ENCODE data around the gene CYRIA. TPM values are rescaled to one million over a fixed set of nuclear protein-coding genes. Genes with fewer than 3 reads are reported as not detected.

The CYRIA gene
- polyA plus RNA-seq, 2 of the 4 experiments (the other 2 are of a cell fraction) = 0.01 to 0.08 TPM

DNA sequence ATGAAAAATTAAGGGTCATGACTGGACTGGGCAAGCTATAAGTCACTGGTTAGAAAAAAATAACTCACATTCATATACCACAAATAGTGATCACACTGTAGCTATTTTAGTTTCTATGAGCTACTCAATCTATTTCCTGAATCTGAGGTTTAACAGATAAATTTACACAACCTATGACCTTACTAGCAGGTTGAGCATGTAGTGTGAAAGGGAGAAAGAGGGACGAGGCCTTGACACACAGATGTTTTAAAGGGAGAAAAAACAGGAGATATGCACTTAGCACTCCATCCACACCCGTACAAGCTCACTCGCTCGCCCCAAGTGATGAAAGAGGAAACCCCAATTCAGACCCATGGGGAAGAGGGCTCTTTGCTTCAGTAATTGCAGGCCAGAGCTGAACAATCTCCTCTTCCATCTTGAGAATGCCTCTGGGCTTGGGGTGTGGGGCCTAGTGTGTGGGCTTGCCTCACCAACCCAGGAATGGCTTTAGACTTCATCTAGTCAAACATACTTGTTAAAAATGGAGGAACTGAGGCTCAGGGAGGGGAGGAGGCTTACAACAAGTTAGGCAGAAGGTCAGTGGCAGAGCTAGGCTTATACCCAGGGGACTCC lies 10.7 kb downstream of the CYRIA start:
- ATAC-seq = no peak
- Histone ChIP-seq H3K9me3 (no peaks in the 10 kb centered on the region), H3K4me1 (no peaks in the 10 kb centered on the region), H3K27ac (no peak overlapping the region), H3K4me2 (no peak overlapping the region), H3K4me3 (no peak overlapping the region)
- FAIRE-seq = no peak
- no peak for DNase-seq (ENCODE audit: low read depth in 1 of 2, low spot score in 1 of 2)
- no peak for TF ChIP-seq FOXS1 (CRISPR knock-in tag; IDR thresholded peaks at IDR 0.05)
- TF ChIP-seq RARB (CRISPR knock-in tag; IDR thresholded peaks at IDR 0.05) = no peak
- no peak for TF ChIP-seq POLR2A (IDR thresholded peaks at IDR 0.05; ENCODE audit: low read length)
- no peak for TF ChIP-seq KDM1A (IDR thresholded peaks at IDR 0.05; ENCODE audit: low read depth)
- no peak for TF ChIP-seq TFCP2L1 (CRISPR knock-in tag; IDR thresholded peaks at IDR 0.05)
- 67% methylated on average over 4 of the region's 4 CpGs for WGBS (ENCODE audit: missing lambda C conversion rate)
- CTCF ChIA-PET = interaction anchor here (0.9 to 2.7 kb wide), 4 partner anchors 8 to 46 kb away, joined by 3 to 10 read pairs (median 4); no protein-coding TSS in a partner anchor
- POLR2A ChIA-PET = no interaction called here

DNA sequence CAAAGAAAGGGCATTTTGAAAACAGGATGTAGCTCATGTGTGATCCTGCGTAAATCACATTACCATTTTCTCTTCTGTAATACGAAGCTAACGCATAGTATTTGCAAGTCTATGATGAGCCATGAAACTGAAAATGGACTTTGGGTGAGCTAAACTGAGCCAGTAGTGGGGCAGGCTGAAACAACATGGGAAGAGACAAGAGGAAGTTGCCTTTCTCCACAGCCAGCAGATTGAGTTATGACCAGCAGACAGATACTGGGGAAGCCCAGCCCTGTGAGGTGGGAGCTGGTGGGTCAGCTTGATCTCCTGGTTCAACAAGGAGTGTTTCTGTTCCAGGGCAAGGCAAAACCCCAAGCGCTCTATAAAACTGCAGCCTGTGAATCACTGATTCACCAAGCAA lies 11.8 kb downstream of the CYRIA start:
- CTCF ChIA-PET = interaction anchor here (0.9 to 1.9 kb wide), 5 partner anchors 9 to 103 kb away, joined by 3 to 5 read pairs (median 4); no protein-coding TSS in a partner anchor
- no peaks in the 10 kb centered on the region for H3K9me3 ChIP-seq
- FAIRE-seq (no peak), ATAC-seq (no peak), DNase-seq (ENCODE audit: low read depth in 1 of 2, low spot score in 1 of 2) (no peak)
- no peaks in the 10 kb centered on the region for H3K4me1 ChIP-seq
- POLR2A ChIA-PET = no interaction called here
- no peak overlapping the region for H3K27ac ChIP-seq
- 89% methylated on average over 4 of the region's 4 CpGs for WGBS (ENCODE audit: missing lambda C conversion rate)
- no peak overlapping the region for H3K4me2 ChIP-seq
- H3K4me3 ChIP-seq = no peak overlapping the region
- no peak for TF ChIP-seq EHF (CRISPR knock-in tag; IDR thresholded peaks at IDR 0.05)
- TF ChIP-seq SMC3 (IDR thresholded peaks at IDR 0.05) = no peak
- no peak for TF ChIP-seq ESRRA (IDR thresholded peaks at IDR 0.05; ENCODE audit: borderline replicate concordance, low read length)
- no peak for TF ChIP-seq BHLHE40 (IDR thresholded peaks at IDR 0.05; ENCODE audit: low read depth, low read length)
- no peak for TF ChIP-seq ZC3H11A (IDR thresholded peaks at IDR 0.05)
- TF ChIP-seq RNF2 (IDR thresholded peaks at IDR 0.05; ENCODE audit: borderline replicate concordance, low read depth) = no peak
- no peak for TF ChIP-seq HEYL (CRISPR knock-in tag; IDR thresholded peaks at IDR 0.05)
- no peak for TF ChIP-seq TFCP2L1 (CRISPR knock-in tag; IDR thresholded peaks at IDR 0.05)
- TF ChIP-seq, protein P1, sequence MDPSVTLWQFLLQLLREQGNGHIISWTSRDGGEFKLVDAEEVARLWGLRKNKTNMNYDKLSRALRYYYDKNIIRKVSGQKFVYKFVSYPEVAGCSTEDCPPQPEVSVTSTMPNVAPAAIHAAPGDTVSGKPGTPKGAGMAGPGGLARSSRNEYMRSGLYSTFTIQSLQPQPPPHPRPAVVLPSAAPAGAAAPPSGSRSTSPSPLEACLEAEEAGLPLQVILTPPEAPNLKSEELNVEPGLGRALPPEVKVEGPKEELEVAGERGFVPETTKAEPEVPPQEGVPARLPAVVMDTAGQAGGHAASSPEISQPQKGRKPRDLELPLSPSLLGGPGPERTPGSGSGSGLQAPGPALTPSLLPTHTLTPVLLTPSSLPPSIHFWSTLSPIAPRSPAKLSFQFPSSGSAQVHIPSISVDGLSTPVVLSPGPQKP (IDR thresholded peaks at IDR 0.05; ENCODE audit: low read depth, low read length) = no peak
- TF ChIP-seq, protein P2, sequence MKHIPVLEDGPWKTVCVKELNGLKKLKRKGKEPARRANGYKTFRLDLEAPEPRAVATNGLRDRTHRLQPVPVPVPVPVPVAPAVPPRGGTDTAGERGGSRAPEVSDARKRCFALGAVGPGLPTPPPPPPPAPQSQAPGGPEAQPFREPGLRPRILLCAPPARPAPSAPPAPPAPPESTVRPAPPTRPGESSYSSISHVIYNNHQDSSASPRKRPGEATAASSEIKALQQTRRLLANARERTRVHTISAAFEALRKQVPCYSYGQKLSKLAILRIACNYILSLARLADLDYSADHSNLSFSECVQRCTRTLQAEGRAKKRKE (CRISPR knock-in tag; IDR thresholded peaks at IDR 0.05; ENCODE audit: low read depth) = no peak
- TF ChIP-seq, protein P3, sequence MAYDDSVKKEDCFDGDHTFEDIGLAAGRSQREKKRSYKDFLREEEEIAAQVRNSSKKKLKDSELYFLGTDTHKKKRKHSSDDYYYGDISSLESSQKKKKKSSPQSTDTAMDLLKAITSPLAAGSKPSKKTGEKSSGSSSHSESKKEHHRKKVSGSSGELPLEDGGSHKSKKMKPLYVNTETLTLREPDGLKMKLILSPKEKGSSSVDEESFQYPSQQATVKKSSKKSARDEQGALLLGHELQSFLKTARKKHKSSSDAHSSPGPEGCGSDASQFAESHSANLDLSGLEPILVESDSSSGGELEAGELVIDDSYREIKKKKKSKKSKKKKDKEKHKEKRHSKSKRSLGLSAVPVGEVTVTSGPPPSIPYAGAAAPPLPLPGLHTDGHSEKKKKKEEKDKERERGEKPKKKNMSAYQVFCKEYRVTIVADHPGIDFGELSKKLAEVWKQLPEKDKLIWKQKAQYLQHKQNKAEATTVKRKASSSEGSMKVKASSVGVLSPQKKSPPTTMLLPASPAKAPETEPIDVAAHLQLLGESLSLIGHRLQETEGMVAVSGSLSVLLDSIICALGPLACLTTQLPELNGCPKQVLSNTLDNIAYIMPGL (CRISPR knock-in tag; IDR thresholded peaks at IDR 0.05; ENCODE audit: borderline replicate concordance) = no peak
- no peak for TF ChIP-seq HOXB13 (CRISPR knock-in tag; IDR thresholded peaks at IDR 0.05; ENCODE audit: low read depth)
- TF ChIP-seq RARB (CRISPR knock-in tag; IDR thresholded peaks at IDR 0.05) = no peak
- no peak for TF ChIP-seq RAD21 (conservative IDR thresholded peaks at IDR 0.05 in 1 of 2, IDR thresholded peaks at IDR 0.05 in 1 of 2)
- no peak for TF ChIP-seq POLR2AphosphoS2 (conservative IDR thresholded peaks at IDR 0.05; ENCODE audit: low read length)
- no peak for TF ChIP-seq KDM5A (IDR thresholded peaks at IDR 0.05)
- no peak for TF ChIP-seq RFX5 (IDR thresholded peaks at IDR 0.05)
- TF ChIP-seq EP300 (IDR thresholded peaks at IDR 0.05) = no peak
- no peak for TF ChIP-seq ZSCAN20 (CRISPR knock-in tag; IDR thresholded peaks at IDR 0.05)
- TF ChIP-seq KDM1A (IDR thresholded peaks at IDR 0.05; ENCODE audit: low read depth) = no peak
